Measurements from ENCODE around the gene DHRS1. TPM values are rescaled to one million over a fixed set of nuclear protein-coding genes. Genes with fewer than 3 reads are reported as not detected.

Gene DHRS1
- total RNA-seq, 4 donors from 2014 or later, result 8.2 to 33.0 (median 17.7) TPM

- no peak overlapping the region for H3K27ac ChIP-seq
Measured at GRCh38 chr14:24279301-24280186, 20.0 kb downstream of the DHRS1 start.

GRCh38 chr14:24278424-24278823 lies 21.2 kb downstream of the DHRS1 start:
- Histone ChIP-seq H3K9me3 (no peaks in the 10 kb centered on the region), H3K36me3 (no peaks in the 10 kb centered on the region), H3K27me3 (no peaks in the 10 kb centered on the region), H3K27ac (no peak overlapping the region), H3K4me3 (no peak overlapping the region), H3K4me1 (no peaks in the 10 kb centered on the region)
- TF ChIP-seq EP300 (IDR thresholded peaks at IDR 0.05), result no peak
- no peak for TF ChIP-seq POLR2AphosphoS5 (IDR thresholded peaks at IDR 0.05)
- TF ChIP-seq POLR2A (IDR thresholded peaks at IDR 0.05), result no peak
- no peak for TF ChIP-seq CTCF (IDR thresholded peaks at IDR 0.05)
- 80 to 92% methylated on average over 5 of the region's 5 CpGs for WGBS, 2 donors (ENCODE audit: low coverage in 1 of 2)
- ATAC-seq, result no peak

More at GRCh38 chr14:24279301-24280186, 20.0 kb downstream of the DHRS1 start:
- no peaks in the 10 kb centered on the region for H3K27me3 ChIP-seq
- H3K9me3 ChIP-seq, result no peaks in the 10 kb centered on the region
- no peaks in the 10 kb centered on the region for H3K4me1 ChIP-seq
- H3K4me3 ChIP-seq, result no peak overlapping the region
- TF ChIP-seq POLR2A (IDR thresholded peaks at IDR 0.05) (no peak), POLR2AphosphoS5 (IDR thresholded peaks at IDR 0.05) (no peak), EP300 (IDR thresholded peaks at IDR 0.05) (no peak)
- 59 to 87% methylated on average over 5 to 6 of the region's 11 CpGs for WGBS, 2 donors (ENCODE audit: low coverage in 1 of 2)
- H3K36me3 ChIP-seq, result no peaks in the 10 kb centered on the region
- no peak for ATAC-seq

- H3K4me1 ChIP-seq, result no peaks in the 10 kb centered on the region
- TF ChIP-seq CTCF (IDR thresholded peaks at IDR 0.05) (no peak), POLR2AphosphoS5 (IDR thresholded peaks at IDR 0.05) (no peak), EP300 (IDR thresholded peaks at IDR 0.05) (no peak), POLR2A (IDR thresholded peaks at IDR 0.05) (no peak)
- no peaks in the 10 kb centered on the region for H3K27me3 ChIP-seq
- no peak overlapping the region for H3K27ac ChIP-seq
- H3K36me3 ChIP-seq, result no peaks in the 10 kb centered on the region
- ATAC-seq, result peak; percentile 16
- no peaks in the 10 kb centered on the region for H3K9me3 ChIP-seq
- H3K4me3 ChIP-seq, result no peak overlapping the region
- WGBS, 2 donors (ENCODE audit: low coverage in 1 of 2), result 86 to 90% methylated on average over 6 to 8 of the region's 11 CpGs
Measured at GRCh38 chr14:24277606-24278321, 21.8 kb downstream of the DHRS1 start.

GRCh38 chr14:24277071-24277470 lies 22.5 kb downstream of the DHRS1 start:
- Histone ChIP-seq H3K36me3 (no peaks in the 10 kb centered on the region), H3K4me3 (no peak overlapping the region), H3K27me3 (no peaks in the 10 kb centered on the region), H3K27ac (no peak overlapping the region), H3K9me3 (no peaks in the 10 kb centered on the region), H3K4me1 (peaks cover 0 to 7% (median under 1%) of the 10 kb centered on the region in 3 donors)
- TF ChIP-seq CTCF (IDR thresholded peaks at IDR 0.05) (no peak), EP300 (IDR thresholded peaks at IDR 0.05) (no peak), POLR2A (IDR thresholded peaks at IDR 0.05) (no peak), POLR2AphosphoS5 (IDR thresholded peaks at IDR 0.05) (no peak)
- ATAC-seq, result no peak
- 86 to 91% methylated on average over 6 of the region's 6 CpGs for WGBS, 2 donors (ENCODE audit: low coverage in 1 of 2)

GRCh38 chr14:24274101-24274543 lies 25.5 kb downstream of the DHRS1 start:
- WGBS, 2 donors (ENCODE audit: low coverage in 1 of 2), result 72 to 75% methylated on average over 2 of the region's 3 CpGs
- Histone ChIP-seq H3K9me3 (no peaks in the 10 kb centered on the region), H3K36me3 (peaks cover 0 to 10% of the 10 kb centered on the region in 2 donors), H3K27me3 (no peaks in the 10 kb centered on the region), H3K4me1 (peaks cover 0 to 19% (median 6%) of the 10 kb centered on the region in 3 donors), H3K27ac (no peak overlapping the region), H3K4me3 (no peak overlapping the region)
- no peak for TF ChIP-seq EP300 (IDR thresholded peaks at IDR 0.05)
- no peak for TF ChIP-seq POLR2AphosphoS5 (IDR thresholded peaks at IDR 0.05)
- no peak for TF ChIP-seq POLR2A (IDR thresholded peaks at IDR 0.05)
- no peak for TF ChIP-seq CTCF (IDR thresholded peaks at IDR 0.05)
- ATAC-seq, result no peak
